Femur (tissue), 1 donor: ENCODE measurements around the gene ZMYND8.
A peak's percentile ranks its signal among the peaks of the same experiment; 100 is the strongest.

Source experiments
- DNase-seq: peaks from one replicate; pipeline ENCODE4 v3.0.0-alpha.2; 2017

ZMYND8 gene

GRCh38 chr20:47165376-47165865 lies 191.1 kb downstream of the ZMYND8 start:
- DNase-seq: no peak

- DNase-seq: peak; percentile 48
These were observed 192.4 kb downstream of the ZMYND8 start for GRCh38 chr20:47164140-47164539.

- no peak for DNase-seq
These were observed 195.1 kb downstream of the ZMYND8 start for GRCh38 chr20:47161411-47161810.

GRCh38 chr20:47160992-47161391 lies 195.5 kb downstream of the ZMYND8 start:
- no peak for DNase-seq

DNA sequence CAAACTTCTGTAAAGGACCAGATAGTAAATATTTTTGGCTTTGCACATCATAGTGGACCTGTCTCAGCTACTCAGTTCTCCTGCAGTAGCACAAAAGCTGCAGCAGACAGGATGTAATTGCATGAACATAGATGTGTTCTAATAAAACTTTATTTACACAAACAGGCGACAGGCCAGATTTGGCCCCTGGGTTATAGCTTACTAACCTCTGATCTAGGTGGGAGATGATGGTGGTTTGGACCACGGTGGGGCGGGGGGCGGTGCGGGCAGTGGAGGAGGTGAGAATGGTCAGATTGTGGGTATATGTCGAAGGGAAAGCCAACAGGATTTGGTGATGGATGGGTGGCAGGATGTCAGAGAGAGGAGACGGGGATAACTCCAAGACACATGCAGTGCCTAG lies 196.3 kb downstream of the ZMYND8 start:
- DNase-seq: no peak
